ENCODE measurements around the gene GPRC5B.

Gene GPRC5B

GRCh38 chr16:19901164-19901563 is 16.5 kb upstream of the GPRC5B start:
- no peak for TF ChIP-seq CTCF (IDR thresholded peaks at IDR 0.05; ENCODE audit: insufficient read depth, low read length, missing control alignments)
- POLR2A ChIA-PET: no interaction called here
- no peak overlapping the region for H3K4me3 ChIP-seq (ENCODE audit: low read depth, low read length)
- CTCF ChIA-PET: interaction anchor here (1.0 to 5.8 kb wide), 8 partner anchors 7 to 483 kb away, joined by 4 to 78 read pairs (median 6); no protein-coding TSS in a partner anchor
- no peak for DNase-seq (ENCODE audit: low read depth, low spot score)

GRCh38 chr16:19899605-19899955 is 14.9 kb upstream of the GPRC5B start:
- ChIA-PET POLR2A (interaction anchor here (0.7 kb wide), 1 partner anchor 150 kb away, joined by 4 read pairs; no protein-coding TSS in a partner anchor), CTCF (interaction anchor here (1.2 to 5.8 kb wide), 11 partner anchors 9 to 488 kb away, joined by 3 to 78 read pairs (median 6); no protein-coding TSS in a partner anchor)
- TF ChIP-seq CTCF (IDR thresholded peaks at IDR 0.05; ENCODE audit: insufficient read depth, low read length, missing control alignments): no peak
- no peak for DNase-seq (ENCODE audit: low read depth, low spot score)
- H3K4me3 ChIP-seq (ENCODE audit: low read depth, low read length): no peak overlapping the region

- H3K4me3 ChIP-seq (ENCODE audit: low read depth, low read length): no peak overlapping the region
- TF ChIP-seq CTCF (IDR thresholded peaks at IDR 0.05; ENCODE audit: insufficient read depth, low read length, missing control alignments): peak; percentile 66
- ChIA-PET POLR2A (interaction anchor here (0.7 kb wide), 1 partner anchor 150 kb away, joined by 4 read pairs; no protein-coding TSS in a partner anchor), CTCF (interaction anchor here (0.6 to 5.8 kb wide), 10 partner anchors 8 to 485 kb away, joined by 3 to 78 read pairs (median 4); no protein-coding TSS in a partner anchor)
- DNase-seq (ENCODE audit: low read depth, low spot score): no peak
Measured at GRCh38 chr16:19898924-19899604, 14.4 kb upstream of the GPRC5B start.

GRCh38 chr16:19898166-19898565 is 13.5 kb upstream of the GPRC5B start:
- H3K4me3 ChIP-seq (ENCODE audit: low read depth, low read length): no peak overlapping the region
- POLR2A ChIA-PET: no interaction called here
- CTCF ChIA-PET: interaction anchor here (0.7 to 5.8 kb wide), 8 partner anchors 10 to 486 kb away, joined by 3 to 78 read pairs (median 3); no protein-coding TSS in a partner anchor
- no peak for DNase-seq (ENCODE audit: low read depth, low spot score)
- TF ChIP-seq CTCF (IDR thresholded peaks at IDR 0.05; ENCODE audit: insufficient read depth, low read length, missing control alignments): no peak

- H3K4me3 ChIP-seq (ENCODE audit: low read depth, low read length): no peak overlapping the region
- no peak for TF ChIP-seq CTCF (IDR thresholded peaks at IDR 0.05; ENCODE audit: insufficient read depth, low read length, missing control alignments)
- no peak for DNase-seq (ENCODE audit: low read depth, low spot score)
- CTCF ChIA-PET: interaction anchor here (0.8 to 1.5 kb wide), 4 partner anchors 10 to 342 kb away, joined by 3 to 8 read pairs (median 3); partner anchors contain the start of gene VPS35L
- POLR2A ChIA-PET: no interaction called here
Measured at GRCh38 chr16:19896951-19897350, 12.3 kb upstream of the GPRC5B start.

- TF ChIP-seq CTCF (IDR thresholded peaks at IDR 0.05; ENCODE audit: insufficient read depth, low read length, missing control alignments): no peak
- H3K4me3 ChIP-seq (ENCODE audit: low read depth, low read length): no peak overlapping the region
- ChIA-PET POLR2A (no interaction called here), CTCF (interaction anchor here (1.2 to 1.8 kb wide), 4 partner anchors 294 to 491 kb away, joined by 3 to 9 read pairs (median 4); no protein-coding TSS in a partner anchor)
- no peak for DNase-seq (ENCODE audit: low read depth, low spot score)
Measured at GRCh38 chr16:19894586-19894985, 9.9 kb upstream of the GPRC5B start.

Data from AG04449 (cell line).